ENCODE data around the gene DRAXIN. TPM values are rescaled to one million over a fixed set of nuclear protein-coding genes. Genes with fewer than 3 reads are reported as not detected.

Gene DRAXIN
- total RNA-seq, 4 donors from 2014 or later = 0.08 to 0.10 (median 0.08) TPM; not detected in 1

- Histone ChIP-seq H3K36me3 (no peaks in the 10 kb centered on the region), H3K4me3 (no peak overlapping the region), H3K9me3 (no peaks in the 10 kb centered on the region), H3K27me3 (peaks cover 67% of the 10 kb centered on the region), H3K4me1 (peaks cover 33% of the 10 kb centered on the region), H3K27ac (no peak overlapping the region)
- no peak for DNase-seq (ENCODE audit: low spot score in 2 of 2)
- WGBS = 83% methylated on average over 5 of the region's 5 CpGs
- TF ChIP-seq EP300 (IDR thresholded peaks at IDR 0.05) = no peak
- no peak for TF ChIP-seq POLR2AphosphoS5 (IDR thresholded peaks at IDR 0.05)
- TF ChIP-seq POLR2A (IDR thresholded peaks at IDR 0.05) = no peak
- TF ChIP-seq CTCF (IDR thresholded peaks at IDR 0.05) = no peak
Measured at GRCh38 chr1:11693917-11694316, 2.4 kb downstream of the DRAXIN start.

GRCh38 chr1:11695861-11696260, 4.4 kb downstream of the DRAXIN start:
- Histone ChIP-seq H3K36me3 (no peaks in the 10 kb centered on the region), H3K27ac (no peak overlapping the region), H3K4me1 (peaks cover 29% of the 10 kb centered on the region), H3K9me3 (no peaks in the 10 kb centered on the region), H3K27me3 (peaks cover 54% of the 10 kb centered on the region), H3K4me3 (no peak overlapping the region)
- WGBS = 90% methylated on average over 6 of the region's 6 CpGs
- DNase-seq (ENCODE audit: low spot score in 2 of 2) = no peak
- TF ChIP-seq POLR2AphosphoS5 (IDR thresholded peaks at IDR 0.05) = no peak
- TF ChIP-seq POLR2A (IDR thresholded peaks at IDR 0.05) = no peak
- no peak for TF ChIP-seq CTCF (IDR thresholded peaks at IDR 0.05)
- TF ChIP-seq EP300 (IDR thresholded peaks at IDR 0.05) = no peak

GRCh38 chr1:11697188-11697892, 5.8 kb downstream of the DRAXIN start:
- TF ChIP-seq CTCF (IDR thresholded peaks at IDR 0.05) (no peak), EP300 (IDR thresholded peaks at IDR 0.05) (no peak), POLR2A (IDR thresholded peaks at IDR 0.05) (no peak), POLR2AphosphoS5 (IDR thresholded peaks at IDR 0.05) (no peak)
- Histone ChIP-seq H3K27ac (no peak overlapping the region), H3K36me3 (no peaks in the 10 kb centered on the region), H3K4me1 (peaks cover 26% of the 10 kb centered on the region), H3K4me3 (no peak overlapping the region), H3K27me3 (peaks cover 54% of the 10 kb centered on the region), H3K9me3 (no peaks in the 10 kb centered on the region)
- no peak for DNase-seq (ENCODE audit: low spot score in 2 of 2)
- 82% methylated on average over 7 of the region's 8 CpGs for WGBS

GRCh38 chr1:11697893-11698210, 6.3 kb downstream of the DRAXIN start:
- Histone ChIP-seq H3K27me3 (peaks cover 53% of the 10 kb centered on the region), H3K36me3 (no peaks in the 10 kb centered on the region), H3K27ac (no peak overlapping the region), H3K4me1 (peaks cover 20% of the 10 kb centered on the region), H3K4me3 (no peak overlapping the region), H3K9me3 (no peaks in the 10 kb centered on the region)
- DNase-seq (ENCODE audit: low spot score in 2 of 2) = no peak
- WGBS = 64% methylated on average over 2 of the region's 5 CpGs
- no peak for TF ChIP-seq CTCF (IDR thresholded peaks at IDR 0.05)
- no peak for TF ChIP-seq POLR2AphosphoS5 (IDR thresholded peaks at IDR 0.05)
- no peak for TF ChIP-seq POLR2A (IDR thresholded peaks at IDR 0.05)
- no peak for TF ChIP-seq EP300 (IDR thresholded peaks at IDR 0.05)

- H3K4me3 ChIP-seq = no peak overlapping the region
- DNase-seq (ENCODE audit: low spot score in 2 of 2) = no peak
Measured at GRCh38 chr1:11700601-11701467, 9.3 kb downstream of the DRAXIN start.

More at GRCh38 chr1:11700601-11701467, 9.3 kb downstream of the DRAXIN start:
- WGBS = 56% methylated on average over 20 of the region's 34 CpGs
- H3K9me3 ChIP-seq = no peaks in the 10 kb centered on the region
- peaks cover 50% of the 10 kb centered on the region for H3K27me3 ChIP-seq
- TF ChIP-seq CTCF (IDR thresholded peaks at IDR 0.05) (no peak), POLR2AphosphoS5 (IDR thresholded peaks at IDR 0.05) (no peak), EP300 (IDR thresholded peaks at IDR 0.05) (no peak), POLR2A (IDR thresholded peaks at IDR 0.05) (no peak)
- H3K4me1 ChIP-seq = peaks cover 14% of the 10 kb centered on the region
- no peaks in the 10 kb centered on the region for H3K36me3 ChIP-seq
- H3K27ac ChIP-seq = no peak overlapping the region

Measured in suprapubic skin (tissue), 4 donors.